Dermis microvascular lymphatic vessel endothelial cell (primary cell): ENCODE results near the gene CAB39L. TPM values are rescaled to one million over a fixed set of nuclear protein-coding genes. Genes with fewer than 3 reads are reported as not detected.
"Not testable (repeated sequence)": the region's sequence is repeated elsewhere in the genome, so short reads cannot be mapped to it uniquely, and the experiment has no call there.

Experiments
- DNase-seq, 2 donors: peaks; one replicate each; pipeline versions ENCODE4 v3.0.0 to v3.0.0-alpha.2; 2010; ENCODE audit warnings: low read depth in 2 of 2
- total RNA-seq: library from RNA; depleted of rRNA; stranded (reverse); fragments of >200 nt; gene quantifications from 2 replicates; pipeline ENCODE4 v1.2.1, GENCODE V29; 2014

The CAB39L gene
- total RNA-seq, 1 donor from 2014 or later = 5.3 TPM

- no peak for DNase-seq
Observed at GRCh38 chr13:49348751-49349150, 95.1 kb downstream of the CAB39L start.

GRCh38 chr13:49347650-49348385 lies 96.0 kb downstream of the CAB39L start:
- DNase-seq = no peak

- no peak for DNase-seq
Observed at GRCh38 chr13:49346460-49346859, 97.4 kb downstream of the CAB39L start.

- DNase-seq = no peak
Observed at GRCh38 chr13:49343731-49344130, 100.1 kb downstream of the CAB39L start.

GRCh38 chr13:49343255-49343654 lies 100.6 kb downstream of the CAB39L start:
- DNase-seq = no peak

- no peak for DNase-seq
Observed at GRCh38 chr13:49342454-49342853, 101.4 kb downstream of the CAB39L start.

- no peak for DNase-seq
Observed at GRCh38 chr13:49341941-49342340, 101.9 kb downstream of the CAB39L start.

GRCh38 chr13:49341517-49341916 lies 102.3 kb downstream of the CAB39L start:
- DNase-seq = no peak

GRCh38 chr13:49340161-49340560 lies 103.7 kb downstream of the CAB39L start:
- DNase-seq = no peak

GRCh38 chr13:49336655-49337054 lies 107.2 kb downstream of the CAB39L start:
- DNase-seq = no peak

- DNase-seq = no peak
Observed at GRCh38 chr13:49330546-49330864, 113.4 kb downstream of the CAB39L start.

GRCh38 chr13:49329831-49330545 lies 113.9 kb downstream of the CAB39L start:
- DNase-seq = no peak

- not testable (repeated sequence) for DNase-seq
Observed at GRCh38 chr13:49327145-49327544, 116.7 kb downstream of the CAB39L start.

GRCh38 chr13:49326222-49326917 lies 117.5 kb downstream of the CAB39L start:
- DNase-seq = no peak

GRCh38 chr13:49323344-49323743 lies 120.5 kb downstream of the CAB39L start:
- DNase-seq = no peak

GRCh38 chr13:49322702-49323101 lies 121.2 kb downstream of the CAB39L start:
- no peak for DNase-seq

GRCh38 chr13:49320975-49321374 lies 122.9 kb downstream of the CAB39L start:
- no peak for DNase-seq

- no peak for DNase-seq
Observed at GRCh38 chr13:49319951-49320350, 123.9 kb downstream of the CAB39L start.

GRCh38 chr13:49319551-49319950 lies 124.3 kb downstream of the CAB39L start:
- DNase-seq = no peak

GRCh38 chr13:49315756-49316482 lies 127.9 kb downstream of the CAB39L start:
- no peak for DNase-seq

- DNase-seq = no peak
Observed at GRCh38 chr13:49315036-49315565, 128.8 kb downstream of the CAB39L start.
